ENCODE measurements around the gene CRBN.

DNA sequence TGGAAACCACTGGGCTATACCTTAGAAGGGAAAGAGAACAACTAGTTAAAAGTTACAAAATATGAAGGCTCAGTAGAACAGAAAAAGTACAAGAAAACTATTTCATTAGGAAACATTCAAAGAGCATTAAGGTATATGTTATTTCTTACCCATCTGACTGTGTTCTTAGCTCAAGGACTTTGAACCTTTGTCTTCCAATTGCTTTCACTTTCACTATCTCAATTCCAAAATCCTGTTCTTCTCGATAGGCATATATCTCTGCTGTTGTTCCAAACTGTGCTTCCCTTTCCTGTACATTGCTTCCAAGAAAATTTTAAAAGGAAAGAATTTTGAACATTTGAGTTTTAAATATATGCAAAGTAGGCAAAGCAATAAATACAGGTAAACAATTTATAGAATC is 6.9 kb downstream of the CRBN start:
- TF ChIP-seq POLR2A (IDR thresholded peaks at IDR 0.05) = no peak
- TF ChIP-seq, protein P1, sequence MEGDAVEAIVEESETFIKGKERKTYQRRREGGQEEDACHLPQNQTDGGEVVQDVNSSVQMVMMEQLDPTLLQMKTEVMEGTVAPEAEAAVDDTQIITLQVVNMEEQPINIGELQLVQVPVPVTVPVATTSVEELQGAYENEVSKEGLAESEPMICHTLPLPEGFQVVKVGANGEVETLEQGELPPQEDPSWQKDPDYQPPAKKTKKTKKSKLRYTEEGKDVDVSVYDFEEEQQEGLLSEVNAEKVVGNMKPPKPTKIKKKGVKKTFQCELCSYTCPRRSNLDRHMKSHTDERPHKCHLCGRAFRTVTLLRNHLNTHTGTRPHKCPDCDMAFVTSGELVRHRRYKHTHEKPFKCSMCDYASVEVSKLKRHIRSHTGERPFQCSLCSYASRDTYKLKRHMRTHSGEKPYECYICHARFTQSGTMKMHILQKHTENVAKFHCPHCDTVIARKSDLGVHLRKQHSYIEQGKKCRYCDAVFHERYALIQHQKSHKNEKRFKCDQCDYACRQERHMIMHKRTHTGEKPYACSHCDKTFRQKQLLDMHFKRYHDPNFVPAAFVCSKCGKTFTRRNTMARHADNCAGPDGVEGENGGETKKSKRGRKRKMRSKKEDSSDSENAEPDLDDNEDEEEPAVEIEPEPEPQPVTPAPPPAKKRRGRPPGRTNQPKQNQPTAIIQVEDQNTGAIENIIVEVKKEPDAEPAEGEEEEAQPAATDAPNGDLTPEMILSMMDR (IDR thresholded peaks at IDR 0.05) = no peak

Data from breast epithelium (tissue), 3 donors.